ENCODE measurements around the gene RNF43. TPM values are rescaled to one million over a fixed set of nuclear protein-coding genes. Genes with fewer than 3 reads are reported as not detected.

RNF43 gene
- total RNA-seq, 6 experiments from 2014 or later: not detected

- no peak for TF ChIP-seq CTCF (IDR thresholded peaks at IDR 0.05)
- H3K27ac Mint-ChIP-seq: no peak overlapping the region
- peaks cover 11% of the 10 kb centered on the region for H3K4me1 Mint-ChIP-seq (ENCODE audit: low read depth)
- H3K9me3 Mint-ChIP-seq: no peaks in the 10 kb centered on the region
- peaks cover 3% of the 10 kb centered on the region for H3K27me3 Mint-ChIP-seq (ENCODE audit: insufficient read depth)
- no peak for DNase-seq
- H3K4me3 Mint-ChIP-seq: no peak overlapping the region
- H3K36me3 Mint-ChIP-seq (ENCODE audit: low read depth): no peaks in the 10 kb centered on the region
Observed at GRCh38 chr17:58413684-58414083, 3.6 kb downstream of the RNF43 start.

- Mint-ChIP-seq H3K36me3 (ENCODE audit: low read depth) (no peaks in the 10 kb centered on the region), H3K27ac (no peak overlapping the region), H3K4me3 (no peak overlapping the region), H3K27me3 (ENCODE audit: insufficient read depth) (peaks cover 3% of the 10 kb centered on the region), H3K4me1 (ENCODE audit: low read depth) (peaks cover 11% of the 10 kb centered on the region), H3K9me3 (no peaks in the 10 kb centered on the region)
- no peak for TF ChIP-seq CTCF (IDR thresholded peaks at IDR 0.05)
- DNase-seq: no peak
Observed at GRCh38 chr17:58412961-58413586, 4.3 kb downstream of the RNF43 start.

DNA sequence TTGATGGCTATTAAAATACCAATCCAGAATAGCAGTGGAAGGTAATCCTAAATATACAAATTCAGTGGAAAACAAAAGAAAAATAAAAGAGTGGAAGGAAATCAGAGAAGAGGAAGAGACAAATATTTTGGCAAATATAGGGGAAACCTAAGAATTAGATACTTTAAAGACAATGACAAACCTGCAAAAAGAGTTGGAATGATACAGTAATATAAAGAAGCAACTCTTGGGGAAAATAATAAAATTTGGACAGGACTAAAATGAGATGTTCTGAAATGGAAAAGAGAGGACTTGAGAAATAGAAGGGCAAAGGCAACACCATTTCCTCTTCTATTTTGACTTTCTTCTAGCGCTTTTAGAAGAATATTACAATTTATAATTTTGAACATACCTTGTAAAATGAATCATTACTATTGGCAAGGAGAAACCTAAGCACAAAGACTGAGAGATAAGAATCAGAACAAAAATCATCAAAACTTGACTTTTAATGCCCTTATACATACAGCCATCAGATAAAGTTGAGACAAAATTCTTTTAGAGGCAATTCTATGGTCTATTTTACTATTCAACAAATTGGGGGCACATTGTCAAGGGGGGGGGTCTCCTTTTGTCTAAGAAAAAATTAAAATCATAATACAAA lies 5.2 kb downstream of the RNF43 start:
- Mint-ChIP-seq H3K36me3 (ENCODE audit: low read depth) (no peaks in the 10 kb centered on the region), H3K27me3 (ENCODE audit: insufficient read depth) (peaks cover 3% of the 10 kb centered on the region), H3K4me1 (ENCODE audit: low read depth) (peaks cover 3% of the 10 kb centered on the region), H3K4me3 (no peak overlapping the region), H3K9me3 (no peaks in the 10 kb centered on the region), H3K27ac (no peak overlapping the region)
- no peak for DNase-seq
- TF ChIP-seq CTCF (IDR thresholded peaks at IDR 0.05): no peak

- H3K4me3 Mint-ChIP-seq: no peak overlapping the region
Observed at GRCh38 chr17:58411408-58411894, 5.9 kb downstream of the RNF43 start.

GRCh38 chr17:58410714-58411407 lies 6.5 kb downstream of the RNF43 start:
- H3K36me3 Mint-ChIP-seq (ENCODE audit: low read depth): no peaks in the 10 kb centered on the region
- no peak for TF ChIP-seq CTCF (IDR thresholded peaks at IDR 0.05)
- H3K27me3 Mint-ChIP-seq (ENCODE audit: insufficient read depth): peaks cover 3% of the 10 kb centered on the region
- H3K4me1 Mint-ChIP-seq (ENCODE audit: low read depth): no peaks in the 10 kb centered on the region
- no peak overlapping the region for H3K4me3 Mint-ChIP-seq
- no peak overlapping the region for H3K27ac Mint-ChIP-seq
- DNase-seq: no peak
- no peaks in the 10 kb centered on the region for H3K9me3 Mint-ChIP-seq

More at GRCh38 chr17:58411408-58411894, 5.9 kb downstream of the RNF43 start:
- Mint-ChIP-seq H3K9me3 (no peaks in the 10 kb centered on the region), H3K27me3 (ENCODE audit: insufficient read depth) (peaks cover 3% of the 10 kb centered on the region), H3K36me3 (ENCODE audit: low read depth) (no peaks in the 10 kb centered on the region), H3K27ac (no peak overlapping the region), H3K4me1 (ENCODE audit: low read depth) (no peaks in the 10 kb centered on the region)
- DNase-seq: no peak
- no peak for TF ChIP-seq CTCF (IDR thresholded peaks at IDR 0.05)

Measured in HFFc6 (cell line).